ENCODE data around the gene PPA1.

- TF ChIP-seq CTCF (IDR thresholded peaks at IDR 0.05) (no peak), POLR2A (IDR thresholded peaks at IDR 0.05) (no peak)
Measured at GRCh38 chr10:70191161-70191971, 41.9 kb downstream of the PPA1 start.

Measured in uterus (tissue), 2 donors.